Suprapubic skin (tissue), 4 donors: ENCODE measurements around the gene ESRP2. TPM values are rescaled to one million over a fixed set of nuclear protein-coding genes. Genes with fewer than 3 reads are reported as not detected.

Experiments used
- DNase-seq, 2 donors: peaks; one replicate each; pipeline ENCODE4 v3.0.0-alpha.2; 2019; ENCODE audit warnings: low spot score in 2 of 2
- H3K27ac ChIP-seq: fragments of 200-600 bp; sonication (generic); one replicate; pipeline ENCODE4 v1.5.1; 2019
- H3K27me3 ChIP-seq: fragments of 200-600 bp; sonication (generic); one replicate; pipeline ENCODE4 v1.5.1; 2019
- H3K36me3 ChIP-seq: fragments of 200-600 bp; sonication (generic); one replicate; pipeline ENCODE4 v1.5.1; 2019
- H3K4me1 ChIP-seq: fragments of 200-600 bp; sonication (generic); one replicate; pipeline ENCODE4 v1.5.1; 2019
- H3K4me3 ChIP-seq: fragments of 200-600 bp; sonication (generic); one replicate; pipeline ENCODE4 v1.5.1; 2019; ENCODE audit warnings: mild to moderate bottlenecking
- H3K9me3 ChIP-seq: fragments of 200-600 bp; sonication (generic); one replicate; pipeline ENCODE4 v1.5.1; 2019
- EP300 ChIP-seq: sonication (generic); formaldehyde crosslinking; IDR thresholded peaks from one replicate; pipeline ENCODE4 v1.6.1; 2017; ENCODE audit warnings: antibody characterized with exemption
- POLR2A ChIP-seq, 2 donors: fragments of 450-650 bp; IDR thresholded peaks; one replicate each; pipeline ENCODE4 v1.6.1; 2017; ENCODE audit warnings: antibody characterized with exemption in 2 of 2, mild to moderate bottlenecking in 2 of 2, moderate library complexity in 2 of 2
- POLR2AphosphoS5 ChIP-seq, 3 donors: sonication (generic); formaldehyde crosslinking; IDR thresholded peaks; one replicate each; pipeline ENCODE4 v1.6.1; 2017; ENCODE audit warnings: antibody characterized with exemption in 3 of 3
- WGBS: methylation state at CpG from one replicate; pipeline ENCODE4 v1.1.5; 2018; 5-methylcytosine and 5-hydroxymethylcytosine counted together
- total RNA-seq, 4 donors: library from RNA; depleted of rRNA; stranded (reverse); fragments of >200 nt; gene quantifications; one replicate each; pipeline ENCODE4 v1.1.0, GENCODE V29; 2016
- TF ChIP-seq, protein P1 (sequence below), 2 donors: fragments of 200-600 bp in 1 of 2; fragments of 450-650 bp in 1 of 2; sonication (generic) in 1 of 2; IDR thresholded peaks; one replicate each; pipeline ENCODE4 v1.5.1; 2016 to 2019; ENCODE audit warnings: antibody characterized with exemption in 2 of 2, mild to moderate bottlenecking in 1 of 2, moderate library complexity in 1 of 2

The ESRP2 gene
- total RNA-seq, 4 donors from 2014 or later: 77.0 to 133 (median 99.7) TPM

DNA sequence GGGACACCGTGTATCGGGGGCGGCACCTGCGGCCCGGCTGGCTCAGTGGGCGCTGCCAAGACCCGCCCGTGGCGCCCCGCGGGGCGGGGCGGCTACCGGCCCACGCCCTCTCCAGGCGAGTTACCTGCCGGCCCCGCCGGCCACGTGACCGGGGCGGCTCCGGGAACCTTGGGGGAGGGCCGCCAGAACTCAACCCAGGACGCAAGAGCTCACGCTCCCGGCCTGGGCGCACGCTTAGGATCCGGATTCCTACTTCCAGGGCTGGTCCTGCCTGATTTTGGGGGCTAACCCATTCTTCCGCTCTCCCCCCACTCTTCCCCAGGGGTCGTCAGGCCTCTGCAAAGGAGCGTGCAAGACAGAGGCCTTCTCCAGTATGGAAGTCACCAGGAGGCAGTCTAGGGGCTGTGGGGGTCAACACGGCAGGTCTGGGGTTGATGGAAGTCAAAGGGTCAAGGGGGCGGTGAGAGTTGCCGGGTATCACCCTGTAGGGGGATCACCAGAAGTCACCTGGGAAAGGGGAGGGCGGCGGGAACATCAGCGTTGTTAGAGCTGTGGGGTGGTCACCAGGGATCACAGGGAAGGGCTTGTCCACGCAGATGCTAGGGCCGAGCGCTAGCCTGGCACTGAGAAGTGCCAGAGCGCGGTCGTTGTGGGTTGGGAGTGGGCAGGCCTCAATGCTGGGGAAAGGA, 354 bp upstream of the ESRP2 start:
- peaks cover 10% of the 10 kb centered on the region for H3K36me3 ChIP-seq
- peak; percentile 83 to 84 for DNase-seq
- H3K4me1 ChIP-seq: peaks cover 61% of the 10 kb centered on the region
- H3K9me3 ChIP-seq: no peaks in the 10 kb centered on the region
- TF ChIP-seq, protein P1, sequence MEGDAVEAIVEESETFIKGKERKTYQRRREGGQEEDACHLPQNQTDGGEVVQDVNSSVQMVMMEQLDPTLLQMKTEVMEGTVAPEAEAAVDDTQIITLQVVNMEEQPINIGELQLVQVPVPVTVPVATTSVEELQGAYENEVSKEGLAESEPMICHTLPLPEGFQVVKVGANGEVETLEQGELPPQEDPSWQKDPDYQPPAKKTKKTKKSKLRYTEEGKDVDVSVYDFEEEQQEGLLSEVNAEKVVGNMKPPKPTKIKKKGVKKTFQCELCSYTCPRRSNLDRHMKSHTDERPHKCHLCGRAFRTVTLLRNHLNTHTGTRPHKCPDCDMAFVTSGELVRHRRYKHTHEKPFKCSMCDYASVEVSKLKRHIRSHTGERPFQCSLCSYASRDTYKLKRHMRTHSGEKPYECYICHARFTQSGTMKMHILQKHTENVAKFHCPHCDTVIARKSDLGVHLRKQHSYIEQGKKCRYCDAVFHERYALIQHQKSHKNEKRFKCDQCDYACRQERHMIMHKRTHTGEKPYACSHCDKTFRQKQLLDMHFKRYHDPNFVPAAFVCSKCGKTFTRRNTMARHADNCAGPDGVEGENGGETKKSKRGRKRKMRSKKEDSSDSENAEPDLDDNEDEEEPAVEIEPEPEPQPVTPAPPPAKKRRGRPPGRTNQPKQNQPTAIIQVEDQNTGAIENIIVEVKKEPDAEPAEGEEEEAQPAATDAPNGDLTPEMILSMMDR (IDR thresholded peaks at IDR 0.05): no peak
- TF ChIP-seq EP300 (no peak), POLR2AphosphoS5 (IDR thresholded peaks at IDR 0.05) (no peak), POLR2A (IDR thresholded peaks at IDR 0.05) (peak in 1 of 2 donors; percentile 22)
- 49% methylated on average over 14 of the region's 45 CpGs for WGBS
- peak overlapping the region; percentile 96 for H3K27ac ChIP-seq
- H3K27me3 ChIP-seq: no peaks in the 10 kb centered on the region
- peak overlapping the region; percentile 54 for H3K4me3 ChIP-seq

GRCh38 chr16:68235108-68235886, 630 bp downstream of the ESRP2 start:
- WGBS: 31% methylated on average over 32 of the region's 73 CpGs
- no peaks in the 10 kb centered on the region for H3K27me3 ChIP-seq
- peaks cover 61% of the 10 kb centered on the region for H3K4me1 ChIP-seq
- peak overlapping the region; percentile 54 for H3K4me3 ChIP-seq
- H3K27ac ChIP-seq: peak overlapping the region; percentile 96
- no peaks in the 10 kb centered on the region for H3K9me3 ChIP-seq
- peaks cover 19% of the 10 kb centered on the region for H3K36me3 ChIP-seq
- TF ChIP-seq, protein P1 (IDR thresholded peaks at IDR 0.05): no peak
- TF ChIP-seq EP300: no peak
- no peak for TF ChIP-seq POLR2AphosphoS5 (IDR thresholded peaks at IDR 0.05)
- TF ChIP-seq POLR2A (IDR thresholded peaks at IDR 0.05): no peak
- DNase-seq: peak in 1 of 2 donors; percentile 82

- Histone ChIP-seq H3K27me3 (no peaks in the 10 kb centered on the region), H3K36me3 (peaks cover 27% of the 10 kb centered on the region), H3K4me1 (peaks cover 54% of the 10 kb centered on the region), H3K9me3 (no peaks in the 10 kb centered on the region), H3K4me3 (peak overlapping the region; percentile 54), H3K27ac (peak overlapping the region; percentile 96)
- no peak for TF ChIP-seq POLR2A (IDR thresholded peaks at IDR 0.05)
- TF ChIP-seq EP300: no peak
- peak in 2 of 3 donors; percentile 38 to 47 for TF ChIP-seq POLR2AphosphoS5 (IDR thresholded peaks at IDR 0.05)
- TF ChIP-seq, protein P1 (IDR thresholded peaks at IDR 0.05): no peak
- peak in 1 of 2 donors; percentile 83 for DNase-seq
- 36% methylated on average over 13 of the region's 13 CpGs for WGBS
Measured at GRCh38 chr16:68234188-68235107, 1.5 kb downstream of the ESRP2 start.

DNA sequence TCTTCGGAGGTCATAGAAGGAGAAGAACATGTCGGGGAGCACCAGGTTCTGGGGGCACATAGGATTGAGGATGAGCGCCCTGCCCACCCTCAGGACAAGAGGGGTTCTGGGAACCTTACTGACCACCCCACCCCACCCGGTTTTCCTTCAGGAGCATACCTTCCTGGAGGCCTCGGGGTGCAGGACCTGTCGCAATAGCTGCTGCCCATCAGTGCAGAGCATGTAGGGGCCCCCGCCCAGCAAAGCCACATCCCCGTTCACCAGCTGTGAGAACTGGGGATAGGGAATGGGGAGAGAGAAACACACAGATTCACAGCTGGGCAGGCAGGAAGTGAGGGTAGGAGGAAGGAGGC, 2.1 kb downstream of the ESRP2 start:
- Histone ChIP-seq H3K27me3 (no peaks in the 10 kb centered on the region), H3K9me3 (no peaks in the 10 kb centered on the region), H3K4me1 (peaks cover 59% of the 10 kb centered on the region), H3K27ac (peak overlapping the region; percentile 96), H3K36me3 (peaks cover 27% of the 10 kb centered on the region), H3K4me3 (peak overlapping the region; percentile 54)
- 63% methylated on average over 8 of the region's 8 CpGs for WGBS
- DNase-seq: no peak
- TF ChIP-seq POLR2AphosphoS5 (IDR thresholded peaks at IDR 0.05): no peak
- TF ChIP-seq, protein P1 (IDR thresholded peaks at IDR 0.05): no peak
- no peak for TF ChIP-seq POLR2A (IDR thresholded peaks at IDR 0.05)
- TF ChIP-seq EP300: no peak
